ENCODE results near the gene RARRES2.

DNA sequence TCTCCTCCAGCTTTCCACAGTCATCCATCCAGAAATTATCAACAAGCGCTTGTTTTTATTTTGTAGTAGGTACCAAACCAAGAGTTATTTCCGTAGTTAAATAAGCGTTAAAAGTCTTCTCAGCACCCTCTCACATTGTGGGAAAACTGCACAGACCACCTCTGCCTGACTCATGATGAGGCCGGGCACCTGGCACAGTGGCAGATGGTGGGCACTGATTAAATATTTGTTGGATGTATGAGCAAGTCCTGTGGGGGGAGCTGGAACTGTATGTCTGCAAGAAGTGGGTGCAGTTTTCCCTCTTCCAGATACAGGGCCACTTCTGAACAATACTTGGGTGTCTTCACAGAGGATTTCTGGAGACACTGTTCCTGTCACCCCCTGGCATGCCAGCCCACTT is 21.9 kb upstream of the RARRES2 start:
- TF ChIP-seq MAX (IDR thresholded peaks at IDR 0.05) (no peak), RAD21 (IDR thresholded peaks at IDR 0.05; ENCODE audit: low read depth) (no peak), TEAD4 (IDR thresholded peaks at IDR 0.05) (no peak), TAF1 (IDR thresholded peaks at IDR 0.05; ENCODE audit: low read depth) (no peak), EGR1 (IDR thresholded peaks at IDR 0.05) (no peak), EP300 (IDR thresholded peaks at IDR 0.05; ENCODE audit: borderline replicate concordance) (no peak), FOXM1 (IDR thresholded peaks at IDR 0.05; ENCODE audit: borderline replicate concordance, low read depth) (no peak), CEBPB (IDR thresholded peaks at IDR 0.05) (no peak), CREB1 (IDR thresholded peaks at IDR 0.05; ENCODE audit: low read depth) (no peak)
- TF ChIP-seq, protein P1, sequence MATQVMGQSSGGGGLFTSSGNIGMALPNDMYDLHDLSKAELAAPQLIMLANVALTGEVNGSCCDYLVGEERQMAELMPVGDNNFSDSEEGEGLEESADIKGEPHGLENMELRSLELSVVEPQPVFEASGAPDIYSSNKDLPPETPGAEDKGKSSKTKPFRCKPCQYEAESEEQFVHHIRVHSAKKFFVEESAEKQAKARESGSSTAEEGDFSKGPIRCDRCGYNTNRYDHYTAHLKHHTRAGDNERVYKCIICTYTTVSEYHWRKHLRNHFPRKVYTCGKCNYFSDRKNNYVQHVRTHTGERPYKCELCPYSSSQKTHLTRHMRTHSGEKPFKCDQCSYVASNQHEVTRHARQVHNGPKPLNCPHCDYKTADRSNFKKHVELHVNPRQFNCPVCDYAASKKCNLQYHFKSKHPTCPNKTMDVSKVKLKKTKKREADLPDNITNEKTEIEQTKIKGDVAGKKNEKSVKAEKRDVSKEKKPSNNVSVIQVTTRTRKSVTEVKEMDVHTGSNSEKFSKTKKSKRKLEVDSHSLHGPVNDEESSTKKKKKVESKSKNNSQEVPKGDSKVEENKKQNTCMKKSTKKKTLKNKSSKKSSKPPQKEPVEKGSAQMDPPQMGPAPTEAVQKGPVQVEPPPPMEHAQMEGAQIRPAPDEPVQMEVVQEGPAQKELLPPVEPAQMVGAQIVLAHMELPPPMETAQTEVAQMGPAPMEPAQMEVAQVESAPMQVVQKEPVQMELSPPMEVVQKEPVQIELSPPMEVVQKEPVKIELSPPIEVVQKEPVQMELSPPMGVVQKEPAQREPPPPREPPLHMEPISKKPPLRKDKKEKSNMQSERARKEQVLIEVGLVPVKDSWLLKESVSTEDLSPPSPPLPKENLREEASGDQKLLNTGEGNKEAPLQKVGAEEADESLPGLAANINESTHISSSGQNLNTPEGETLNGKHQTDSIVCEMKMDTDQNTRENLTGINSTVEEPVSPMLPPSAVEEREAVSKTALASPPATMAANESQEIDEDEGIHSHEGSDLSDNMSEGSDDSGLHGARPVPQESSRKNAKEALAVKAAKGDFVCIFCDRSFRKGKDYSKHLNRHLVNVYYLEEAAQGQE (IDR thresholded peaks at IDR 0.05; ENCODE audit: low read depth), result no peak

Data from Ishikawa (cell line).